ENCODE measurements around the gene DTNBP1.

The DTNBP1 gene

GRCh38 chr6:15593798-15594197, 69.0 kb downstream of the DTNBP1 start:
- TF ChIP-seq SIN3A (IDR thresholded peaks at IDR 0.05; ENCODE audit: borderline replicate concordance, insufficient read depth, low read length), result no peak
- no peak for TF ChIP-seq TAF1 (IDR thresholded peaks at IDR 0.05; ENCODE audit: borderline replicate concordance, insufficient read depth, low read length)
- no peak for TF ChIP-seq FOXP2 (optimal IDR thresholded peaks at IDR 0.05; ENCODE audit: borderline replicate concordance, extremely low read depth, extremely low read length, insufficient read depth)
- no peak for TF ChIP-seq REST (IDR thresholded peaks at IDR 0.05; ENCODE audit: insufficient read depth in 1 of 2, low read depth in 2 of 2, low read length in 2 of 2)
- no peak for TF ChIP-seq POLR2AphosphoS5 (IDR thresholded peaks at IDR 0.05; ENCODE audit: low read depth, low read length)

GRCh38 chr6:15592610-15593009, 70.2 kb downstream of the DTNBP1 start:
- TF ChIP-seq TAF1 (IDR thresholded peaks at IDR 0.05; ENCODE audit: borderline replicate concordance, insufficient read depth, low read length) (no peak), POLR2AphosphoS5 (IDR thresholded peaks at IDR 0.05; ENCODE audit: low read depth, low read length) (no peak), SIN3A (IDR thresholded peaks at IDR 0.05; ENCODE audit: borderline replicate concordance, insufficient read depth, low read length) (no peak), REST (IDR thresholded peaks at IDR 0.05; ENCODE audit: insufficient read depth in 1 of 2, low read depth in 2 of 2, low read length in 2 of 2) (no peak), FOXP2 (optimal IDR thresholded peaks at IDR 0.05; ENCODE audit: borderline replicate concordance, extremely low read depth, extremely low read length, insufficient read depth) (no peak)

DNA sequence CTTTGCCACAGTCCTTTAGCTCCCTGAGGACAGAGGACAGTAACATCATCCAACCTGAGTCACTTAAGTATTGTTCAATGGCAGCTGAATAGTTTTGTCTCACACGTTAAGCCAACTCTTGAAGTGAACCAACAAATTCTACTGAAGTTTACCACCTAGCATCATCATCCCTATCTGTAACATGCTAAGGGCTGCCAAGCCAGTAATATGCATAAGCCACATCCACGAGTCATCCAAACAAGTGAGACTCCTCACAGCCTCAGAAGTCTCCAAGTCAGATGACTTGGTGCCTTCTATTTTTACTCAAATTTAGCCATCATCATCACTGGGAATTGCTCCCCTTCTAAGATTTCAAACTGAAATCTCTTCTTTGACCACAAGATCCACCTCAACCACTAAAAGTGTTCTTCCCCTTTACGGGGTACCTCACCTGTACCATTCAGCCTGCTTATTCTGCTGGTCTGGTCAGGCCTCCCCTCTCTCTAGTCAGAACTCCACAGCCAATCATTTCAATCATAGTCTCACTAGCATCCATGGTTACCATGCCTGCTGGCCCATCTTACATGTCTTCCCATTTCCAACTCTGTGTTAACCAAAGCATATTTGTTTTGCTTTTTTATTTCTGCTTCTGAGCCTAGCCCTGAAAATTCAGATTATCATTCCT, 73.7 kb downstream of the DTNBP1 start:
- no peak for TF ChIP-seq FOXP2 (optimal IDR thresholded peaks at IDR 0.05; ENCODE audit: borderline replicate concordance, extremely low read depth, extremely low read length, insufficient read depth)
- no peak for TF ChIP-seq POLR2AphosphoS5 (IDR thresholded peaks at IDR 0.05; ENCODE audit: low read depth, low read length)
- TF ChIP-seq SIN3A (IDR thresholded peaks at IDR 0.05; ENCODE audit: borderline replicate concordance, insufficient read depth, low read length), result no peak
- no peak for TF ChIP-seq REST (IDR thresholded peaks at IDR 0.05; ENCODE audit: insufficient read depth in 1 of 2, low read depth in 2 of 2, low read length in 2 of 2)
- no peak for TF ChIP-seq TAF1 (IDR thresholded peaks at IDR 0.05; ENCODE audit: borderline replicate concordance, insufficient read depth, low read length)

DNA sequence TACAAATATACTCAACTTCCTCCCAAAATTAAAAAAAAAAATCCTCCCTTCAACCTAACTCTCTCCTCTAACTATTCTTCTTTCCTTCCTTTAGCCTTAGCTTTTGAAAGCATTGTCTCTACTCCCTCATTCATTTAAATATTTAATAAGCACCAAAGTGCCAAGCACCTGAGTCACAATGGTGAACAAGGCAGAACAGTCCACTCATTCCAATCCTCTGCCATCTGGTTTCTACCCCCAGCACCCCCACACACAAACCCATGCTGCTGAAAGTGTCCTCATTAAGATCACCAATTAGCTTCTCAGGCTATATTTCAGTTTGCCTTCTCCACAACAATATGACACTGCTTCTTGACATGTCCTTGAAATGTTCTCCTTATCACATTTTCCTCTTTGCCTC, 76.3 kb downstream of the DTNBP1 start:
- no peak for TF ChIP-seq TAF1 (IDR thresholded peaks at IDR 0.05; ENCODE audit: borderline replicate concordance, insufficient read depth, low read length)
- no peak for TF ChIP-seq SIN3A (IDR thresholded peaks at IDR 0.05; ENCODE audit: borderline replicate concordance, insufficient read depth, low read length)
- no peak for TF ChIP-seq POLR2AphosphoS5 (IDR thresholded peaks at IDR 0.05; ENCODE audit: low read depth, low read length)
- TF ChIP-seq REST (IDR thresholded peaks at IDR 0.05; ENCODE audit: insufficient read depth in 1 of 2, low read depth in 2 of 2, low read length in 2 of 2), result no peak
- no peak for TF ChIP-seq FOXP2 (optimal IDR thresholded peaks at IDR 0.05; ENCODE audit: borderline replicate concordance, extremely low read depth, extremely low read length, insufficient read depth)

All from PFSK-1 (cell line).